ENCODE data around the gene TMC5.

Gene TMC5

DNA sequence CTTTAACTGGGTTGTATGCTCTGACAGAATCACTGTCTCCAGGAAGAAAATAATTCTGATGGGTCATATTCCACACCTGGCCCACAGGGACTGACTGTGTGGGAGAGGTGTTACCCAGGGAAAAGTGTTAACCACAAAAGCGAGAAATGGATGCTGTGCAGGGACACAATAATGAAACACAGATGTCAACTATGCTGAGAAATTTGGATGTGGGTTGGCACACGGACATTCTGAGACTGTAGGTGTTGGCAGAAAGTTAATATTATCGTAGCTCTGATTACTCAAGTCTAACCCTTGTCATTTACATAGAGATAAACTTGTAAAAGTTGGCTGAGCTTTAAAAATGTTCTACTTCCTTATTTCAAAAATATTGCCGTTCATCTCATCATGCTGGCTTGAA lies 19.6 kb downstream of the TMC5 start:
- H3K4me3 ChIP-seq (replicated peaks in 1 of 2; ENCODE audit: low read depth in 2 of 2, low read length in 2 of 2), result no peak overlapping the region
- DNase-seq (ENCODE audit: low read depth in 2 of 2), result no peak
- TF ChIP-seq, protein P1, sequence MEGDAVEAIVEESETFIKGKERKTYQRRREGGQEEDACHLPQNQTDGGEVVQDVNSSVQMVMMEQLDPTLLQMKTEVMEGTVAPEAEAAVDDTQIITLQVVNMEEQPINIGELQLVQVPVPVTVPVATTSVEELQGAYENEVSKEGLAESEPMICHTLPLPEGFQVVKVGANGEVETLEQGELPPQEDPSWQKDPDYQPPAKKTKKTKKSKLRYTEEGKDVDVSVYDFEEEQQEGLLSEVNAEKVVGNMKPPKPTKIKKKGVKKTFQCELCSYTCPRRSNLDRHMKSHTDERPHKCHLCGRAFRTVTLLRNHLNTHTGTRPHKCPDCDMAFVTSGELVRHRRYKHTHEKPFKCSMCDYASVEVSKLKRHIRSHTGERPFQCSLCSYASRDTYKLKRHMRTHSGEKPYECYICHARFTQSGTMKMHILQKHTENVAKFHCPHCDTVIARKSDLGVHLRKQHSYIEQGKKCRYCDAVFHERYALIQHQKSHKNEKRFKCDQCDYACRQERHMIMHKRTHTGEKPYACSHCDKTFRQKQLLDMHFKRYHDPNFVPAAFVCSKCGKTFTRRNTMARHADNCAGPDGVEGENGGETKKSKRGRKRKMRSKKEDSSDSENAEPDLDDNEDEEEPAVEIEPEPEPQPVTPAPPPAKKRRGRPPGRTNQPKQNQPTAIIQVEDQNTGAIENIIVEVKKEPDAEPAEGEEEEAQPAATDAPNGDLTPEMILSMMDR (IDR thresholded peaks at IDR 0.05; ENCODE audit: low read depth, low read length), result no peak

DNA sequence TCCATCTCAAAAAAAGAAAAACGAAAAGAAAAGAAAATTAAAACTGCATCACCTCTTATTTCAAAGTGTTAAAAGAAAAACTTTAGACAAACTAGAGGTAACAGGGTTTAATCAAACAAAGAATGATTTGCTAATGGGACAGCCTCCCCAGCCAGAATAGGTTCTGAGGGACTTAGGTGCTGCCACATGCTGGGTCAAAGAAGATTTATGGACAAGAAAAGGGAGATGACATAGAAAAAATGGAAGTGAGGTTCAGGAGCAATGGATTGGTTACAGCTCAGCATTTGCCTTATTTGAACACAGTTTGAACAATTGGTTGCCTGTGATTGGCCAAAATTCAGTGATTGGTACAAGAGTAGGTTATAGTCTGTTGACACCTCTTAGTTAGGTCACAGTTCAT lies 21.1 kb downstream of the TMC5 start:
- TF ChIP-seq, protein P1 (IDR thresholded peaks at IDR 0.05; ENCODE audit: low read depth, low read length), result no peak
- no peak overlapping the region for H3K4me3 ChIP-seq (replicated peaks in 1 of 2; ENCODE audit: low read depth in 2 of 2, low read length in 2 of 2)

DNA sequence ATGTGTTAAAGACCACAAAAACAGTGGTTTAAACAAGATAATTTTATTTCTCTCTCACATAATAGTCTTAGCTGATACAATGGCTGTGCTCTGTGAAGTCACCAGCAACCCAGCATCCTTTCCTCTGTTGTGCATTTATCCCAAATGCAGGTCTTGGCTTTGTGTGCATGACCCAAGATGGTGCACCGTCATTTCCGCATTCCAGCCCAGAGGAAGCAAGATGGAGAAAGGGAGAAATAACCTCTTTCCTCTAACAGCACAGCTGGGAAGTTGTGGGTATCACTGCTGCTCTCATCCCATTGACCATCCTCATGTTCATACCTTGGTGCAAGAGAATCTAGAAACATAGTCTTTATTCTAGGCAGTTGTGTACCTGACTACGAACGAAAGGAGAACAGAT lies 21.8 kb downstream of the TMC5 start:
- no peak for DNase-seq (ENCODE audit: low read depth in 2 of 2)
- TF ChIP-seq, protein P1 (IDR thresholded peaks at IDR 0.05; ENCODE audit: low read depth, low read length), result no peak
- no peak overlapping the region for H3K4me3 ChIP-seq (replicated peaks in 1 of 2; ENCODE audit: low read depth in 2 of 2, low read length in 2 of 2)

More for the DNA sequence above, 21.1 kb downstream of the TMC5 start:
- DNase-seq (ENCODE audit: low read depth in 2 of 2), result no peak

DNA sequence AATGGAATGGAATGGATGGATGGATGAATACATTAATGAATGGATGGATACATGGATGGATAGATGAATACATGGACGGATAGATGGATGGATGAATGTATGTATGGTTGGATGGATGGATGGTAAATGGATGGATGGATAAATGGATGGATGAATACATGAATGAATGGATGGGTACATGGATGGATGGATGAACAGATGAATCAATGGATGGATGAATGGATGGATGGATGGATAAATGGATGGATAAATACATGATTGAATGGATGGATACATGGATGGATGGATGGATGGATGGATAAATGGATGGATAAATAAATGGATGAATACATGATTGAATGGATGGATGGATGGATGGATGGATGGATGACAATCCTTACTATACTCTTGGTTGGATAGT lies 26.0 kb downstream of the TMC5 start:
- H3K4me3 ChIP-seq (replicated peaks in 1 of 2; ENCODE audit: low read depth in 2 of 2, low read length in 2 of 2), result no peak overlapping the region
- DNase-seq (ENCODE audit: low read depth in 2 of 2), result no peak
- TF ChIP-seq, protein P1 (IDR thresholded peaks at IDR 0.05; ENCODE audit: low read depth, low read length), result no peak

DNA sequence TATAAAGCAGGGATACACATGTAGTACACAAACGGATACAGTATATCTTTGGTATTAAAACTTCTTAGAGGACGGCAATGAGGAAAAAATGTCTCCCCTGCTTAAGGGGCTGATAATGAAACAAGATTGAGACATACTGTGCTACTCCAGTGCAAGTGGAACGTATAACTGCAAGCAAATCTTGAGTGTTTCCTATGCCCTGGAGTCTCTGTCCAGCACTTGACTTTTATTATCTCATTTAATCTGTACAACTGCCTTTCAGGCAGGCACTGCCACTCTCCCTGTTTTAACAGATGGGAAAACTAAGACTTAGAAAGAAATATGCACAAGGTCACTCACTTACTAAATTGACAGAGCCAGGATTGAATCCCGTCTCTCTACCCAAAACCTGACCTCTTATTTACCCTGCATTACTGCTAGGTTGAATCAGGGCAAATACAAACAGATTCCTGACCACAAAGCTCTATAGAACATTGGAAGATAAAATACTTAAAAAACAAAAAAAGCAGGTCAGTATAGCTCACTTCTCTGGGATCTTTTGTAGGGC lies 28.7 kb downstream of the TMC5 start:
- H3K4me3 ChIP-seq (replicated peaks in 1 of 2; ENCODE audit: low read depth in 2 of 2, low read length in 2 of 2), result no peak overlapping the region
- no peak for DNase-seq (ENCODE audit: low read depth in 2 of 2)
- TF ChIP-seq, protein P1 (IDR thresholded peaks at IDR 0.05; ENCODE audit: low read depth, low read length), result no peak

DNA sequence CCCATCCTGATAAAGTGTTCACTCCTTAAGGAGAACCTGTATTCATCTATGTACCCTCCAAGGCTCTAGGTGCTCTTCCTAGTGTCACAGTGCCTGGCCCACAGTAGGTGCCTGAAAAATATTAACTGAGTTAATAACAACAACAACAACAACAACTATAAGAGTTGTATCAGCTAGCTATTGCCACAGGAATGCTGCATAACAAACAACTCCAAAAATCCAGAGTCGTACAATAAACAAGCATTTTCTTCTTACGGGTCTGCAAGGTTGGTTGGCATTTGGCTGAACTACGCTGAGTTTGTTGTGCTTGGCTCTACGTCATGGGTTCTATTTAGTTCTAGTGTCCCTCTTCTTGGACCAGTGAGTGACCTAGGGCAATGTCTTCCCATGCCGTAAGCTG lies 29.2 kb downstream of the TMC5 start:
- no peak for DNase-seq (ENCODE audit: low read depth in 2 of 2)
- H3K4me3 ChIP-seq (replicated peaks in 1 of 2; ENCODE audit: low read depth in 2 of 2, low read length in 2 of 2), result no peak overlapping the region
- TF ChIP-seq, protein P1 (IDR thresholded peaks at IDR 0.05; ENCODE audit: low read depth, low read length), result no peak

DNA sequence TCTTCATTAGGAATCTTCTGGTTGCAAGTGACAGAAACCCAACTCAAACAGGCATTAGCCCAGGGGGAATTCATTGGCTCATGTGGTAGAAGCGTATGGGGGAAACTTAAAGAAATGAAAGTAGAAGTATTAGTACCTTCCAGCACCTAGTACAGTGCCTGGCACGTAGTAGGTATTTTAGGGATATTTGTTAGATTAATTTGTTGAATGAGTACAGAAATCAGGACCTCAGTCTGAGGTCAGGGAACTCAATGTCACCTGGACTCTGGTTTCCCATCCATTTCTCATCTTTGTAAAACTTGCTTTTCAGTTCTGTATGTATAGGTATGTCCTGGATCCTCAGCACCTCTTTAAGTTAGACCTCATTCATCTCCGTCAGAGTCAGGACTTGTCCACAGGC lies 32.5 kb downstream of the TMC5 start:
- TF ChIP-seq, protein P1 (IDR thresholded peaks at IDR 0.05; ENCODE audit: low read depth, low read length), result no peak
- DNase-seq (ENCODE audit: low read depth in 2 of 2), result no peak

More for the DNA sequence above, 32.5 kb downstream of the TMC5 start:
- no peak overlapping the region for H3K4me3 ChIP-seq (replicated peaks in 1 of 2; ENCODE audit: low read depth in 2 of 2, low read length in 2 of 2)

All from cardiac fibroblast (primary cell).